K562 (cell line): ENCODE data around the gene COL4A2. TPM values are rescaled to one million over a fixed set of nuclear protein-coding genes. Genes with fewer than 3 reads are reported as not detected.

ENCODE experiments used
- ATAC-seq: fragments of 200-7000 bp; cut with Tn5 transposase; 3 replicates; pipeline ENCODE4 v1.9.1; 2020; ENCODE audit warnings: moderate library complexity
- BruUV-seq: library from RNA; stranded (reverse); fragments of 400-500 nt; replicated peaks from 2 replicates; lab custom pipeline; 2021; lab: Mats Ljungman, UMichigan
- CTCF ChIA-PET: fragments of 300-600 bp; formaldehyde crosslinking; extraction: SDS; loops from one replicate; lab custom pipeline; 2021; ENCODE audit warnings: low intra/inter-chr PET ratio; lab: Yijun Ruan, JAX
- POLR2A ChIA-PET: fragments of 300-600, 350-650 bp; sonication (Branson Sonifier 250); formaldehyde crosslinking; extraction: SDS; loops from one replicate; lab custom pipeline; 2021; ENCODE audit warnings: antibody characterized with exemption, inconsistent platforms; lab: Yijun Ruan, JAX
- DNase-seq, 4 experiments: peaks; one replicate each; pipeline versions ENCODE4 v3.0.0 to v3.0.0-alpha.2; 2011 to 2018; ENCODE audit warnings: low spot score in 3 of 4, mixed read lengths in 3 of 4; ENCODE audit errors: extremely low read depth in 1 of 4
- FAIRE-seq: peaks from 2 replicates; lab custom pipeline; 2011; peaks lifted over from hg19 to GRCh38; lab: Jason Lieb, UNC
- H2AFZ ChIP-seq: 2 replicates; pipeline ENCODE4 v1.6.0; 2011; ENCODE audit warnings: low read depth, low read length, control low read depth, inconsistent platforms
- H3K27ac ChIP-seq: fragments of 200-600 bp; 3 replicates; pipeline ENCODE4 v1.8.0; 2011; ENCODE audit warnings: low read depth, mild to moderate bottlenecking, control low read depth, inconsistent platforms, low read length, moderate library complexity, mixed read lengths; ENCODE audit errors: extremely low read depth
- H3K27me3 ChIP-seq, 2 experiments: fragments of 300-600 bp in 1 of 2; 2 replicates in 1 of 2; 3 replicates in 1 of 2; pipeline versions ENCODE4 v1.6.0 to v1.8.0; 2011; ENCODE audit warnings: inconsistent platforms in 2 of 2, low read length in 2 of 2, mild to moderate bottlenecking in 1 of 2, mixed read lengths in 1 of 2, moderate library complexity in 1 of 2; ENCODE audit not compliant: control insufficient read depth in 2 of 2, insufficient read depth in 2 of 2
- H3K36me3 ChIP-seq: fragments of 300-600 bp; 3 replicates; pipeline ENCODE4 v1.8.0; 2011; ENCODE audit warnings: mild to moderate bottlenecking, low read length, inconsistent platforms; ENCODE audit not compliant: control insufficient read depth, insufficient read depth
- H3K4me1 ChIP-seq, 2 experiments: fragments of 200-600 bp in 1 of 2; replicated peaks in 1 of 2; 2 replicates in 1 of 2; 3 replicates in 1 of 2; pipeline versions ENCODE4 v1.5.1 to v1.8.0; 2011; ENCODE audit warnings: inconsistent platforms in 2 of 2, low read length in 2 of 2, mild to moderate bottlenecking in 1 of 2, mixed read lengths in 1 of 2, moderate library complexity in 1 of 2; ENCODE audit not compliant: control insufficient read depth in 2 of 2, insufficient read depth in 2 of 2
- H3K4me2 ChIP-seq: 2 replicates; pipeline ENCODE4 v1.6.1; 2011; ENCODE audit warnings: low read length, control low read depth, inconsistent platforms, mixed read lengths; ENCODE audit not compliant: insufficient read depth
- H3K4me3 ChIP-seq: fragments of 200-600 bp; sonication (generic), shearing (Covaris generic); 2 replicates; pipeline ENCODE4 v1.5.1; 2016; ENCODE audit warnings: control low read depth, inconsistent platforms
- H3K79me2 ChIP-seq: fragments of 200-600 bp; 3 replicates; pipeline ENCODE4 v1.8.0; 2011; ENCODE audit warnings: low read length, inconsistent platforms; ENCODE audit not compliant: control insufficient read depth, insufficient read depth
- H3K9ac ChIP-seq, 2 experiments: 2 replicates each; pipeline versions ENCODE4 v1.6.0 to v1.6.1; 2011; ENCODE audit warnings: low read depth in 2 of 2, low read length in 2 of 2, control low read depth in 1 of 2, inconsistent platforms in 1 of 2, mild to moderate bottlenecking in 1 of 2, mixed read lengths in 1 of 2; ENCODE audit not compliant: insufficient read depth in 1 of 2
- H3K9me1 ChIP-seq: one replicate; pipeline ENCODE4 v1.6.0; 2011; ENCODE audit warnings: inconsistent platforms, mild to moderate bottlenecking, low read length, moderate library complexity; ENCODE audit not compliant: control insufficient read depth, insufficient read depth
- H3K9me3 ChIP-seq: replicated peaks from 2 replicates; pipeline ENCODE4 v1.5.1; 2011; ENCODE audit warnings: low read depth, low read length, inconsistent platforms; ENCODE audit not compliant: control insufficient read depth, insufficient read depth
- H4K20me1 ChIP-seq: replicated peaks from 2 replicates; pipeline ENCODE4 v1.6.1; 2011; ENCODE audit warnings: low read length, inconsistent platforms, mixed read lengths; ENCODE audit not compliant: control insufficient read depth, insufficient read depth
- ARID1B ChIP-seq: fragments of 450-650 bp; IDR thresholded peaks from 2 replicates; pipeline ENCODE4 v1.6.1; 2016; ENCODE audit warnings: antibody characterized with exemption, mild to moderate bottlenecking, inconsistent platforms
- CHD4 ChIP-seq: fragments of 200-600 bp; sonication (generic); IDR thresholded peaks from 3 replicates; pipeline ENCODE4 v1.6.1; 2012; ENCODE audit warnings: low read depth, mild to moderate bottlenecking, mixed read lengths, low read length, inconsistent platforms; ENCODE audit not compliant: insufficient read depth, insufficient replicate concordance, poor library complexity, severe bottlenecking
- DDX20 ChIP-seq: fragments of 450-650 bp; IDR thresholded peaks from 2 replicates; pipeline ENCODE4 v1.6.1; 2016; ENCODE audit warnings: missing genetic modification characterization, low read depth, mild to moderate bottlenecking, missing compliant biosample characterization, moderate library complexity
- GABPB1 ChIP-seq: sonication (generic); formaldehyde crosslinking; IDR thresholded peaks from 2 replicates; pipeline ENCODE4 v1.8.0; 2022; ENCODE audit warnings: mild to moderate bottlenecking, missing genetic modification reagents
- GMEB1 ChIP-seq: fragments of 250-450 bp; sonication (Bioruptor Pico); IDR thresholded peaks from 2 replicates; pipeline ENCODE4 v1.4.0; 2020; ENCODE audit warnings: mild to moderate bottlenecking
- MEF2D ChIP-seq: conservative IDR thresholded peaks from 2 replicates; pipeline ENCODE4 v1.6.1; 2016; ENCODE audit warnings: low read depth, missing genetic modification characterization, missing compliant biosample characterization
- NR2C2 ChIP-seq, 2 experiments: fragments of 200-800 bp in 1 of 2; sonication (Bioruptor generic) in 1 of 2; sonication (generic) in 1 of 2; formaldehyde crosslinking in 1 of 2; IDR thresholded peaks; 2 replicates each; pipeline versions ENCODE4 v1.6.1 to v1.8.0; 2016 to 2022; ENCODE audit warnings: mild to moderate bottlenecking in 1 of 2, missing compliant biosample characterization in 1 of 2, missing genetic modification characterization in 1 of 2, missing genetic modification reagents in 1 of 2
- RAD51 ChIP-seq: fragments of 450-650 bp; IDR thresholded peaks from 2 replicates; pipeline ENCODE4 v1.7.1; 2016; ENCODE audit warnings: low read depth, mild to moderate bottlenecking, borderline replicate concordance
- SMARCA4 ChIP-seq: fragments of 450-650 bp; IDR thresholded peaks from 2 replicates; pipeline ENCODE4 v1.6.1; 2016
- SOX6 ChIP-seq: fragments of 450-650 bp; IDR thresholded peaks from 2 replicates; pipeline ENCODE4 v1.6.1; 2014; ENCODE audit warnings: mild to moderate bottlenecking
- TEAD1 ChIP-seq, 2 experiments: fragments of 450-650 bp in 1 of 2; sonication (generic) in 1 of 2; formaldehyde crosslinking; IDR thresholded peaks; 2 replicates each; pipeline versions ENCODE4 v1.4.0 to v1.8.0; 2020 to 2022; ENCODE audit warnings: mild to moderate bottlenecking in 2 of 2, missing genetic modification reagents in 1 of 2
- ZNF347 ChIP-seq: fragments of 450-650 bp; formaldehyde crosslinking; IDR thresholded peaks from 2 replicates; pipeline ENCODE4 v1.4.0; 2020; ENCODE audit warnings: low read depth, mild to moderate bottlenecking, moderate library complexity
- ZNF592 ChIP-seq: fragments of 450-650 bp; IDR thresholded peaks from 2 replicates; pipeline ENCODE4 v1.6.1; 2017; ENCODE audit warnings: antibody characterized with exemption, mild to moderate bottlenecking
- ZNF707 ChIP-seq: fragments of 250-450 bp; sonication (Bioruptor Pico); conservative IDR thresholded peaks from 2 replicates; pipeline ENCODE4 v1.8.0; 2022; ENCODE audit warnings: inconsistent platforms, mild to moderate bottlenecking, moderate library complexity
- WGBS: fragments of 100-300 bp; shearing (Covaris generic); methylation state at CpG from one replicate; pipeline ENCODE4 v1.1.6; 2016; ENCODE audit warnings: low coverage, mixed read lengths; ENCODE audit not compliant: insufficient coverage; ENCODE audit errors: missing lambda C conversion rate; 5-methylcytosine and 5-hydroxymethylcytosine counted together
- in situ Hi-C: fragments of 300-500 bp; cut with MboI; formaldehyde crosslinking; loops from 4 replicates; pipeline ENCODE4 v1.15.0; 2018; ENCODE audit warnings: inconsistent platforms, mixed read lengths
- intact Hi-C: fragments of 100-400 bp; cut with micrococcal nuclease; formaldehyde crosslinking; loops from 2 replicates; pipeline ENCODE4 v1.14.2; 2022
- polyA plus RNA-seq, 8 experiments: library from polyadenylated mRNA; depleted of rRNA in 4 of 8; stranded (reverse) in 5 of 8; unstranded in 3 of 8; fragments of >200 nt; fragmentation: Nextera tagmentation in 2 of 8; fragmentation: Illumina TruSeq in 1 of 8; extraction: Ambion mirVana in 2 of 8; extraction: Trizol in 1 of 8; gene quantifications; 2 replicates each; pipeline versions ENCODE4 v1.2.1 to v1.2.3, GENCODE V29; 2011 to 2014; ENCODE audit warnings: inconsistent platforms in 1 of 8, missing spikeins in 1 of 8
- total RNA-seq, 7 experiments: library from RNA; depleted of rRNA in 6 of 7; stranded (reverse); fragments of >200 nt in 6 of 7; fragmentation: Illumina TruSeq in 2 of 7; extraction: Trizol in 2 of 7; gene quantifications; 2 replicates each; pipeline versions ENCODE4 v1.2.1 to v1.2.3, GENCODE V29; 2011 to 2021; ENCODE audit warnings: low replicate concordance in 1 of 7

COL4A2 gene
- total and polyA plus RNA-seq, 9 of the 15 experiments (the other 6 are each of a cell fraction or from before 2014, with no cell fraction given) = 0.13 to 15.2 (median 8.1) TPM

- Histone ChIP-seq H3K79me2 (no peaks in the 10 kb centered on the region), H3K27me3 (no peaks in the 10 kb centered on the region), H2AFZ (peak overlapping the region; percentile 83), H3K27ac (peak overlapping the region; percentile 87), H3K9me3 (no peaks in the 10 kb centered on the region), H3K4me3 (no peak overlapping the region), H3K36me3 (no peaks in the 10 kb centered on the region), H4K20me1 (no peaks in the 10 kb centered on the region), H3K4me2 (peak overlapping the region; percentile 64), H3K4me1 (peaks cover 53 to 63% of the 10 kb centered on the region in 2 experiments), H3K9ac (peak overlapping the region; percentile 35 to 61), H3K9me1 (peaks cover 3% of the 10 kb centered on the region)
- ChIA-PET CTCF (no interaction called here), POLR2A (interaction anchor here (0.6 to 2.4 kb wide), 5 partner anchors 9 to 523 kb away, joined by 3 to 9 read pairs (median 3); no protein-coding TSS in a partner anchor)
- DNase-seq (peak; percentile 36 to 74 (median 52)), FAIRE-seq (peak; percentile 87), ATAC-seq (peak; percentile 73)
- intact Hi-C loops (loop anchor here (2.0 to 5.0 kb wide), 3 partner anchors 52 to 67 kb away; partner anchors contain the start of gene RAB20), in situ Hi-C loops (no loop called here)
- WGBS = 22% methylated on average over 18 of the region's 18 CpGs
- BruUV-seq = no TSS peak
- no peak for TF ChIP-seq SMARCA4
- no peak for TF ChIP-seq ZNF347 (CRISPR knock-in tag)
- TF ChIP-seq MEF2D (tag) = 0 out of 2 replicates have a peak, but pooled peaks have one; percentile 16
- peak; percentile 70; the same call in 1 of the 2 replicates for TF ChIP-seq ZNF592
- no peak for TF ChIP-seq NR2C2 (CRISPR knock-in tag; IDR thresholded peaks at IDR 0.05)
- TF ChIP-seq NR2C2 (tag; IDR thresholded peaks at IDR 0.05) = peak; percentile 52
- peak; percentile 31; the same call in 1 of the 2 replicates for TF ChIP-seq SOX6
- TF ChIP-seq RAD51 = peak; percentile 35; the same call in 1 of the 2 replicates
- TF ChIP-seq TEAD1 (CRISPR knock-in tag; IDR thresholded peaks at IDR 0.05) = peak in 1 of 2 experiments; percentile 72; a peak in 1 of 4 replicates
- TF ChIP-seq CHD4 = no peak
- peak; percentile 25 for TF ChIP-seq ARID1B
- TF ChIP-seq GMEB1 (CRISPR knock-in tag) = no peak
- TF ChIP-seq DDX20 (tag) = no peak
- TF ChIP-seq ZNF707 (CRISPR knock-in tag) = no peak
- no peak for TF ChIP-seq GABPB1
These were observed 203.1 kb downstream of the COL4A2 start for GRCh38 chr13:110509971-110510786.
